Transverse colon (tissue), 4 donors: ENCODE results near the gene FAM204A. TPM values are rescaled to one million over a fixed set of nuclear protein-coding genes. Genes with fewer than 3 reads are reported as not detected.

Experiments used
- DNase-seq: peaks from one replicate; pipeline ENCODE4 v3.0.0-alpha.2; 2019
- H3K27ac ChIP-seq, 4 donors: fragments of 200-600 bp; sonication (generic); 2 replicates each; pipeline ENCODE4 v1.5.1; 2016 to 2018; ENCODE audit warnings: inconsistent platforms in 4 of 4
- H3K27me3 ChIP-seq: fragments of 200-600 bp; sonication (generic); 2 replicates; pipeline ENCODE4 v1.5.1; 2017; ENCODE audit warnings: inconsistent platforms
- H3K36me3 ChIP-seq, 4 donors: fragments of 200-600 bp; sonication (generic); 2 replicates each; pipeline ENCODE4 v1.5.1; 2017 to 2019; ENCODE audit warnings: inconsistent platforms in 4 of 4
- H3K4me1 ChIP-seq, 4 donors: fragments of 200-600 bp; sonication (generic); 2 replicates each; pipeline ENCODE4 v1.5.1; 2017 to 2020; ENCODE audit warnings: inconsistent platforms in 4 of 4
- H3K4me3 ChIP-seq, 4 donors: fragments of 200-600 bp; sonication (generic); 1 replicate in 1 of 4; 2 replicates in 3 of 4; pipeline versions ENCODE4 v1.5.1 to v1.6.1; 2017 to 2019; ENCODE audit warnings: inconsistent platforms in 4 of 4
- H3K9me3 ChIP-seq, 2 donors: fragments of 200-600 bp; sonication (generic); 2 replicates each; pipeline ENCODE4 v1.5.1; 2017 to 2019; ENCODE audit warnings: inconsistent platforms in 2 of 2
- EP300 ChIP-seq: sonication (generic); formaldehyde crosslinking; IDR thresholded peaks from one replicate; pipeline ENCODE4 v1.6.1; 2017; ENCODE audit warnings: antibody characterized with exemption, low read depth
- POLR2A ChIP-seq: fragments of 450-650 bp; IDR thresholded peaks from one replicate; pipeline ENCODE4 v1.6.1; 2016; ENCODE audit warnings: antibody characterized with exemption, mild to moderate bottlenecking, moderate library complexity
- POLR2AphosphoS5 ChIP-seq, 3 donors: sonication (generic); formaldehyde crosslinking; IDR thresholded peaks; one replicate each; pipeline ENCODE4 v1.6.1; 2016; ENCODE audit warnings: antibody characterized with exemption in 3 of 3
- WGBS, 2 donors: methylation state at CpG; one replicate each; pipeline ENCODE4 v1.1.5; 2018; ENCODE audit warnings: low coverage in 1 of 2; 5-methylcytosine and 5-hydroxymethylcytosine counted together
- in situ Hi-C, 4 donors: fragments of 200-750 bp; cut with MboI; loops; one replicate each; pipeline versions ENCODE4 v1.15.0 to v1.15.1; 2017; ENCODE audit warnings: low sequenced_read_pairs in 3 of 4, low pct_ligation_motif_present in 1 of 4, low pct_unique_long_range_greater_than_20kb in 1 of 4
- intact Hi-C: fragments of 100-400 bp; cut with DNase I; formaldehyde crosslinking; loops from one replicate; pipeline ENCODE4 v1.15.1; 2023; ENCODE audit warnings: low total_unique reads
- total RNA-seq, 4 donors: library from RNA; depleted of rRNA; stranded (reverse); fragments of >200 nt; gene quantifications; one replicate each; pipeline ENCODE4 v1.1.0, GENCODE V29; 2016
- TF ChIP-seq, protein P1 (sequence below), 5 experiments: fragments of 200-600 bp in 3 of 5; fragments of 450-650 bp in 2 of 5; sonication (generic) in 3 of 5; IDR thresholded peaks; 1 replicate in 2 of 5; 2 replicates in 3 of 5; pipeline ENCODE4 v1.5.1; 2016 to 2017; ENCODE audit warnings: antibody characterized with exemption in 5 of 5, inconsistent platforms in 3 of 5, mild to moderate bottlenecking in 2 of 5, moderate library complexity in 1 of 5

FAM204A gene
- total RNA-seq, 4 donors from 2014 or later: 16.8 to 35.2 (median 25.4) TPM

- Histone ChIP-seq H3K27me3 (no peaks in the 10 kb centered on the region), H3K27ac (no peak overlapping the region), H3K4me3 (no peak overlapping the region), H3K9me3 (no peaks in the 10 kb centered on the region), H3K36me3 (peaks cover 0 to 49% (median 15%) of the 10 kb centered on the region in 4 donors), H3K4me1 (peaks cover 0 to 16% (median 0%) of the 10 kb centered on the region in 4 donors)
- DNase-seq: no peak
- WGBS, 2 donors: 23 to 34% methylated on average over 4 of the region's 4 CpGs
- intact Hi-C loops (no loop called here), in situ Hi-C loops (no loop called here)
- TF ChIP-seq EP300 (no peak), POLR2A (no peak), POLR2AphosphoS5 (IDR thresholded peaks at IDR 0.05) (no peak)
- TF ChIP-seq, protein P1, sequence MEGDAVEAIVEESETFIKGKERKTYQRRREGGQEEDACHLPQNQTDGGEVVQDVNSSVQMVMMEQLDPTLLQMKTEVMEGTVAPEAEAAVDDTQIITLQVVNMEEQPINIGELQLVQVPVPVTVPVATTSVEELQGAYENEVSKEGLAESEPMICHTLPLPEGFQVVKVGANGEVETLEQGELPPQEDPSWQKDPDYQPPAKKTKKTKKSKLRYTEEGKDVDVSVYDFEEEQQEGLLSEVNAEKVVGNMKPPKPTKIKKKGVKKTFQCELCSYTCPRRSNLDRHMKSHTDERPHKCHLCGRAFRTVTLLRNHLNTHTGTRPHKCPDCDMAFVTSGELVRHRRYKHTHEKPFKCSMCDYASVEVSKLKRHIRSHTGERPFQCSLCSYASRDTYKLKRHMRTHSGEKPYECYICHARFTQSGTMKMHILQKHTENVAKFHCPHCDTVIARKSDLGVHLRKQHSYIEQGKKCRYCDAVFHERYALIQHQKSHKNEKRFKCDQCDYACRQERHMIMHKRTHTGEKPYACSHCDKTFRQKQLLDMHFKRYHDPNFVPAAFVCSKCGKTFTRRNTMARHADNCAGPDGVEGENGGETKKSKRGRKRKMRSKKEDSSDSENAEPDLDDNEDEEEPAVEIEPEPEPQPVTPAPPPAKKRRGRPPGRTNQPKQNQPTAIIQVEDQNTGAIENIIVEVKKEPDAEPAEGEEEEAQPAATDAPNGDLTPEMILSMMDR (IDR thresholded peaks at IDR 0.05): no peak
Measured at GRCh38 chr10:118332948-118333710, 9.0 kb downstream of the FAM204A start.

DNA sequence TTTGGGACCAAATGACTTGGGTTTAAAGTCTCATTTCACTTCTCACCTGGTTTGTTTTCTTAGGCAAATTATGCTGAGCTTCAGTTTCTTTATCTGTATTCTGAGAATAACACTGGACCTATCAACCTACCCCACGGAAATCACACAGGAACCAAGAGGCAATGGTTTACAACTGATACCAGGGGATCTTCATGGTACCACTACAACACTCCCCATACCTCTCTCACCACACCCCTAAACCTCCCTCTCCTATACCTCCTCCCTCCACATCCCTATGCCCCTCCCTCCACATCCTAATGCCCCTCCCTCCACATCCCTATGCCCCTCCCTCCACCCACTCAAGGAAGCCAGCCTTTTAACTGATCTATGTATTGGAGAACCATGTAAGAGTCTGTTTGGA is 9.9 kb downstream of the FAM204A start:
- WGBS, 2 donors: 62 to 74% methylated on average over 1 of the region's 1 CpG
- Histone ChIP-seq H3K27me3 (no peaks in the 10 kb centered on the region), H3K36me3 (peaks cover 0 to 51% (median 16%) of the 10 kb centered on the region in 4 donors), H3K4me3 (no peak overlapping the region), H3K9me3 (no peaks in the 10 kb centered on the region), H3K4me1 (peaks cover 0 to 11% (median 0%) of the 10 kb centered on the region in 4 donors), H3K27ac (no peak overlapping the region)
- no peak for DNase-seq
- in situ Hi-C loops (no loop called here), intact Hi-C loops (no loop called here)
- TF ChIP-seq POLR2AphosphoS5 (IDR thresholded peaks at IDR 0.05): no peak
- no peak for TF ChIP-seq POLR2A
- TF ChIP-seq, protein P1 (IDR thresholded peaks at IDR 0.05): no peak
- TF ChIP-seq EP300: no peak

DNA sequence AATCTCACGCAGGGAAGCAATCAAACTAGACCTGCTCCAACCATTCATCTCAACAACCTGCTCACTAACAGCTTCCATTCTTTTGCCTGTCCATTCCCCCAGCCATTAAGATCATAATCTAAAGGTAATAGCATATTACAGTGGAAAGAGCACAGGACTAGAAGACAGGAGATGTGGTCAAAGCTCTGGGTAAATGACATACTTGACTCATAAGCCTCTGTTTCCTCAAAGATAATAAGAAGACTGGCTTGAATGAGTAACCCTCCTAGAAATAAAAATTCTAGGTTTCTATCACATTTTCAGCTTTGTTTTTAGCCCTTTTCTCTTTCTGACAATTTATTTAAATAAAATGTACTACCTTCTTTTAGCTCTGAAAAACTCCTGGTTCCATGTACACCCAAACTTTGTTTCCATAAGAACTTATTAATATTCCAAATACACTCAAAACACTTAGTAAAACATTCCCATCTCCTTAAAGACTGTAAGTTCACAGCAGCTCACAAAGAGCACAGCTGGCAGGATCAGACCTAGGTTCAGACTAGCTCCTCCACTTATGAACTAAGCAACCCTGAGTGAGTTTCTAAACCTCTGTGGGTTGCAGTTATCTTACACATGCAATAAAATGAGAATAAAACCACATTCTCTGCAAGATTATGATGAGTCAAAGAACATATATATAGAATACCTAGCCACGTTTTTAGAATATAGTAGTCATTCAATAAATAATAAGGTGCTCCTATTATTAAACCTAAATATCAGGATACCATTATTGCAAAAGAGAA is 11.6 kb downstream of the FAM204A start:
- H3K9me3 ChIP-seq: no peaks in the 10 kb centered on the region
- no peak for DNase-seq
- H3K4me3 ChIP-seq: no peak overlapping the region
- intact Hi-C loops: no loop called here
- in situ Hi-C loops: no loop called here
- H3K27me3 ChIP-seq: no peaks in the 10 kb centered on the region
- no peak overlapping the region for H3K27ac ChIP-seq
- H3K36me3 ChIP-seq: peaks cover 0 to 60% (median 21%) of the 10 kb centered on the region in 4 donors
- TF ChIP-seq EP300: no peak
- TF ChIP-seq, protein P1 (IDR thresholded peaks at IDR 0.05): no peak
- TF ChIP-seq POLR2A: no peak
- peaks cover 0 to 11% (median 0%) of the 10 kb centered on the region in 4 donors for H3K4me1 ChIP-seq
- 88 to 89% methylated on average over 2 of the region's 2 CpGs for WGBS, 2 donors

DNA sequence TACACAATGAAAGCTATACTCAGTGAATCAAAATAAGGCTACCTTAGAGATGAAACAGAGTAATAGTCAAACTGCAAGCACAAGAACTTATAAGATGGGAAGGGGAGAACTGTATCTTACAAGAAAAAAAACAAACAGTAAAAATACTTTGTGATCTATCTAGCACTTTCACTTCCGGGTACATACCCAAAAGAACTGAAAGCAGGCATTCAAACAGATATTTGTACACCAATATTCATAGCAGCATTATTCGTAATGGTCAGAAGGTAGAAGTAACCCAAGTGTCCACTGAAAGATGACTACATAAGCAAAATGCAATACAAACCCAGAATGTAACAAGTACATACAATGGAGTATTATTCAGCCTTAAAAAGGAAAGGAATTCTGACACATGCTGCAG is 18.0 kb downstream of the FAM204A start:
- Histone ChIP-seq H3K9me3 (no peaks in the 10 kb centered on the region), H3K4me1 (peaks cover 0 to 7% (median 0%) of the 10 kb centered on the region in 4 donors), H3K27me3 (no peaks in the 10 kb centered on the region), H3K27ac (no peak overlapping the region), H3K36me3 (peaks cover 0 to 43% (median 17%) of the 10 kb centered on the region in 4 donors), H3K4me3 (no peak overlapping the region)
- DNase-seq: no peak
- TF ChIP-seq EP300 (no peak), POLR2A (no peak), POLR2AphosphoS5 (IDR thresholded peaks at IDR 0.05) (no peak)
- TF ChIP-seq, protein P1 (IDR thresholded peaks at IDR 0.05): no peak
- in situ Hi-C loops (no loop called here), intact Hi-C loops (no loop called here)
- 79 to 86% methylated on average over 2 of the region's 2 CpGs for WGBS, 2 donors
